Panc1 (cell line): ENCODE measurements around the gene APOBEC2. TPM values are rescaled to one million over a fixed set of nuclear protein-coding genes. Genes with fewer than 3 reads are reported as not detected.

ENCODE experiments used
- ATAC-seq: fragments of 200-7000 bp; cut with Tn5 transposase; 2 replicates; pipeline ENCODE4 v1.9.1; 2020; ENCODE audit warnings: mild to moderate bottlenecking, moderate library complexity
- BruUV-seq: library from RNA; stranded (reverse); fragments of 400-500 nt; replicated peaks from 2 replicates; lab custom pipeline; 2021; lab: Mats Ljungman, UMichigan
- CTCF ChIA-PET: fragments of 300-600 bp; sonication (Branson Sonifier 250); formaldehyde crosslinking; loops from one replicate; lab custom pipeline; 2022; ENCODE audit warnings: antibody characterized with exemption; lab: Charles Lee
- POLR2A ChIA-PET: fragments of 300-600 bp; sonication (Branson Sonifier 250); formaldehyde crosslinking; loops from one replicate; lab custom pipeline; 2022; ENCODE audit warnings: antibody characterized with exemption; lab: Charles Lee
- DNase-seq: peaks from one replicate; pipeline ENCODE4 v3.0.0-alpha.2; 2010; ENCODE audit warnings: low read depth, low spot score
- H3K27ac ChIP-seq: 2 replicates; pipeline ENCODE4 v1.5.1; 2011; ENCODE audit warnings: mild to moderate bottlenecking, low read length, inconsistent platforms
- H3K27me3 ChIP-seq: fragments of 200-500 bp; sonication (Bioruptor generic); 2 replicates; pipeline ENCODE4 v1.6.0; 2014; ENCODE audit warnings: low read length, inconsistent platforms; ENCODE audit not compliant: control insufficient read depth, insufficient read depth
- H3K36me3 ChIP-seq: fragments of 200-500 bp; sonication (Bioruptor generic); 2 replicates; pipeline ENCODE4 v1.5.1; 2014; ENCODE audit warnings: inconsistent platforms, mild to moderate bottlenecking, low read length, moderate library complexity; ENCODE audit not compliant: control insufficient read depth, insufficient read depth
- H3K4me1 ChIP-seq: 2 replicates; pipeline ENCODE4 v1.5.1; 2011; ENCODE audit warnings: inconsistent platforms, mild to moderate bottlenecking, low read length, moderate library complexity; ENCODE audit not compliant: control insufficient read depth, insufficient read depth
- H3K4me3 ChIP-seq, 2 experiments: 2 replicates each; pipeline ENCODE4 v1.5.1; 2011 to 2012; ENCODE audit warnings: low read depth in 2 of 2, low read length in 2 of 2, mild to moderate bottlenecking in 2 of 2, inconsistent platforms in 1 of 2, moderate library complexity in 1 of 2
- H3K9me3 ChIP-seq: fragments of 200-500 bp; sonication (Bioruptor generic); 2 replicates; pipeline ENCODE4 v1.5.1; 2014; ENCODE audit warnings: low read depth, mild to moderate bottlenecking, inconsistent platforms, low read length, moderate library complexity; ENCODE audit not compliant: control insufficient read depth, insufficient read depth
- POLR2AphosphoS5 ChIP-seq: IDR thresholded peaks from 2 replicates; pipeline ENCODE4 v1.6.1; 2012; ENCODE audit warnings: mild to moderate bottlenecking, low read depth, low read length, moderate library complexity
- SIN3A ChIP-seq: IDR thresholded peaks from 2 replicates; pipeline ENCODE4 v1.6.1; 2012; ENCODE audit warnings: low read depth, mild to moderate bottlenecking, low read length, moderate library complexity, borderline replicate concordance; ENCODE audit not compliant: insufficient read depth
- TCF7L2 ChIP-seq: IDR thresholded peaks from 2 replicates; pipeline ENCODE4 v1.6.1; 2011; ENCODE audit warnings: mild to moderate bottlenecking, low read depth, low read length, inconsistent platforms
- in situ Hi-C: cut with HindIII; loops from 2 replicates; pipeline ENCODE4 v1.10.0; 2016; ENCODE audit warnings: low sequenced_read_pairs, low pct_unique_long_range_greater_than_20kb
- intact Hi-C: fragments of 100-400 bp; cut with micrococcal nuclease; formaldehyde crosslinking; loops from one replicate; pipeline ENCODE4 v1.10.0; 2022; ENCODE audit not compliant: unreplicated experiment
- total RNA-seq: library from RNA; stranded (reverse); gene quantifications from one replicate; pipeline ENCODE4 v1.2.1, GENCODE V29; 2021; ENCODE audit not compliant: unreplicated experiment
- TF ChIP-seq, protein P1 (sequence below), 2 experiments: IDR thresholded peaks; 2 replicates each; pipeline ENCODE4 v1.6.1; 2011 to 2012; ENCODE audit warnings: low read depth in 2 of 2, control low read depth in 1 of 2, low read length in 1 of 2, mild to moderate bottlenecking in 1 of 2, moderate library complexity in 1 of 2; ENCODE audit not compliant: insufficient read depth in 1 of 2
- TF ChIP-seq, protein P2 (sequence below): fragments of 450-650 bp; IDR thresholded peaks from 2 replicates; pipeline ENCODE4 v1.5.1; 2017; ENCODE audit warnings: mild to moderate bottlenecking

Gene APOBEC2
- total RNA-seq, 1 experiment from 2014 or later = not detected

DNA sequence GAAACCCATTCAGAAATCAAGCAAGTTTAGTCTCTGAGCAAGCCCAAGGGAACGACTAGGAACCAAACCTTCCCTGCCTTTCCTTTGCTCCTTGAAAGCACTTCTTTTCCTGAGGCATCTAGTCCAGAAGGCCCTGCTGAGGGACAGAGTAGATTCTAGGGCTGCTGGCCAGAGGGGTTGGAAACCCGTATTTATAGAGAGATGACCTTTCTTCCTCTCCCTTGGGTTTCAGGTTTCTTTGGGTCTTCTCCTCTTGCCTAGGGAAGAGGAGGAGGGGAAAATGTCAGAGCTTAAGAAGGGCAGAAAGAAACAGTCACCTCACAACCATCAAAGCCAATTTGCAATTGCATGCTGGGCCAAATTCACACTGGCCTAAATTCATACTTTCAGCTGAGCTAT, 5.8 kb downstream of the APOBEC2 start:
- DNase-seq (no peak), ATAC-seq (no peak)
- intact Hi-C loops = no loop called here
- POLR2A ChIA-PET = no interaction called here
- TF ChIP-seq, protein P1, sequence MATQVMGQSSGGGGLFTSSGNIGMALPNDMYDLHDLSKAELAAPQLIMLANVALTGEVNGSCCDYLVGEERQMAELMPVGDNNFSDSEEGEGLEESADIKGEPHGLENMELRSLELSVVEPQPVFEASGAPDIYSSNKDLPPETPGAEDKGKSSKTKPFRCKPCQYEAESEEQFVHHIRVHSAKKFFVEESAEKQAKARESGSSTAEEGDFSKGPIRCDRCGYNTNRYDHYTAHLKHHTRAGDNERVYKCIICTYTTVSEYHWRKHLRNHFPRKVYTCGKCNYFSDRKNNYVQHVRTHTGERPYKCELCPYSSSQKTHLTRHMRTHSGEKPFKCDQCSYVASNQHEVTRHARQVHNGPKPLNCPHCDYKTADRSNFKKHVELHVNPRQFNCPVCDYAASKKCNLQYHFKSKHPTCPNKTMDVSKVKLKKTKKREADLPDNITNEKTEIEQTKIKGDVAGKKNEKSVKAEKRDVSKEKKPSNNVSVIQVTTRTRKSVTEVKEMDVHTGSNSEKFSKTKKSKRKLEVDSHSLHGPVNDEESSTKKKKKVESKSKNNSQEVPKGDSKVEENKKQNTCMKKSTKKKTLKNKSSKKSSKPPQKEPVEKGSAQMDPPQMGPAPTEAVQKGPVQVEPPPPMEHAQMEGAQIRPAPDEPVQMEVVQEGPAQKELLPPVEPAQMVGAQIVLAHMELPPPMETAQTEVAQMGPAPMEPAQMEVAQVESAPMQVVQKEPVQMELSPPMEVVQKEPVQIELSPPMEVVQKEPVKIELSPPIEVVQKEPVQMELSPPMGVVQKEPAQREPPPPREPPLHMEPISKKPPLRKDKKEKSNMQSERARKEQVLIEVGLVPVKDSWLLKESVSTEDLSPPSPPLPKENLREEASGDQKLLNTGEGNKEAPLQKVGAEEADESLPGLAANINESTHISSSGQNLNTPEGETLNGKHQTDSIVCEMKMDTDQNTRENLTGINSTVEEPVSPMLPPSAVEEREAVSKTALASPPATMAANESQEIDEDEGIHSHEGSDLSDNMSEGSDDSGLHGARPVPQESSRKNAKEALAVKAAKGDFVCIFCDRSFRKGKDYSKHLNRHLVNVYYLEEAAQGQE (IDR thresholded peaks at IDR 0.05; ENCODE audit: insufficient read depth in 1 of 2, low read depth in 2 of 2, low read length in 1 of 2) = no peak
- TF ChIP-seq TCF7L2 = no peak
- TF ChIP-seq, protein P2, sequence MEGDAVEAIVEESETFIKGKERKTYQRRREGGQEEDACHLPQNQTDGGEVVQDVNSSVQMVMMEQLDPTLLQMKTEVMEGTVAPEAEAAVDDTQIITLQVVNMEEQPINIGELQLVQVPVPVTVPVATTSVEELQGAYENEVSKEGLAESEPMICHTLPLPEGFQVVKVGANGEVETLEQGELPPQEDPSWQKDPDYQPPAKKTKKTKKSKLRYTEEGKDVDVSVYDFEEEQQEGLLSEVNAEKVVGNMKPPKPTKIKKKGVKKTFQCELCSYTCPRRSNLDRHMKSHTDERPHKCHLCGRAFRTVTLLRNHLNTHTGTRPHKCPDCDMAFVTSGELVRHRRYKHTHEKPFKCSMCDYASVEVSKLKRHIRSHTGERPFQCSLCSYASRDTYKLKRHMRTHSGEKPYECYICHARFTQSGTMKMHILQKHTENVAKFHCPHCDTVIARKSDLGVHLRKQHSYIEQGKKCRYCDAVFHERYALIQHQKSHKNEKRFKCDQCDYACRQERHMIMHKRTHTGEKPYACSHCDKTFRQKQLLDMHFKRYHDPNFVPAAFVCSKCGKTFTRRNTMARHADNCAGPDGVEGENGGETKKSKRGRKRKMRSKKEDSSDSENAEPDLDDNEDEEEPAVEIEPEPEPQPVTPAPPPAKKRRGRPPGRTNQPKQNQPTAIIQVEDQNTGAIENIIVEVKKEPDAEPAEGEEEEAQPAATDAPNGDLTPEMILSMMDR = no peak; the same call in 1 of the 2 replicates
- TF ChIP-seq SIN3A = no peak
- no peak for TF ChIP-seq POLR2AphosphoS5
- Histone ChIP-seq H3K27me3 (no peaks in the 10 kb centered on the region), H3K4me1 (no peaks in the 10 kb centered on the region), H3K9me3 (no peaks in the 10 kb centered on the region), H3K4me3 (no peak overlapping the region), H3K27ac (no peak overlapping the region), H3K36me3 (no peaks in the 10 kb centered on the region)
- no TSS peak for BruUV-seq
- in situ Hi-C loops = no loop called here
- CTCF ChIA-PET = interaction anchor here (0.6 kb wide), 1 partner anchor 211 kb away, joined by 3 read pairs; no protein-coding TSS in a partner anchor

DNA sequence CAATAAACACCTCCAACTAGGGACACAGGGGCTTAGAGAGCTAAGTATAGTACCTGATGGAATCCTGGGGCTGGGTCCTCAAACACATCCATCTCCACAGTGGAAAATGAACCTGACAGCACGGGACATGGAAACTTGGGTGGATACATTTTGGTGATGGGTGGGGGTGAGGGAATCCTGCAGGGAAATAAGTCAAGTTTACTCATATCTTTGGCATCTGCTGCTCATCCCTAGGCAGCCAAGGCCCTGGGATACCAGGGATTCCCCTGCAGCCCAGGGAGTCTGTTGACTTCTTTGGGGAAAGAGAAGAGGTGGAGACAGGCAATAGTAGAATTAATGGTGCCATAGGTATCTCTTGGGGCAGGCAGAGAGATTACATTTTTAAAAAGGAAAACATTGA, 6.6 kb downstream of the APOBEC2 start:
- DNase-seq = no peak
- in situ Hi-C loops = no loop called here

More for the DNA sequence above, 6.6 kb downstream of the APOBEC2 start:
- CTCF ChIA-PET = no interaction called here
- Histone ChIP-seq H3K27me3 (no peaks in the 10 kb centered on the region), H3K4me1 (no peaks in the 10 kb centered on the region), H3K4me3 (no peak overlapping the region), H3K36me3 (no peaks in the 10 kb centered on the region), H3K9me3 (no peaks in the 10 kb centered on the region), H3K27ac (no peak overlapping the region)
- POLR2A ChIA-PET = no interaction called here
- no peak for ATAC-seq
- no TSS peak for BruUV-seq
- intact Hi-C loops = no loop called here
- TF ChIP-seq SIN3A = no peak
- TF ChIP-seq TCF7L2 = no peak
- TF ChIP-seq, protein P2 = no peak
- TF ChIP-seq, protein P1 (IDR thresholded peaks at IDR 0.05; ENCODE audit: insufficient read depth in 1 of 2, low read depth in 2 of 2, low read length in 1 of 2) = no peak
- TF ChIP-seq POLR2AphosphoS5 = no peak
